ENCODE results near the gene ALPL.

The ALPL gene

GRCh38 chr1:21596174-21596573 lies 87.0 kb downstream of the ALPL start:
- TF ChIP-seq, protein P1, sequence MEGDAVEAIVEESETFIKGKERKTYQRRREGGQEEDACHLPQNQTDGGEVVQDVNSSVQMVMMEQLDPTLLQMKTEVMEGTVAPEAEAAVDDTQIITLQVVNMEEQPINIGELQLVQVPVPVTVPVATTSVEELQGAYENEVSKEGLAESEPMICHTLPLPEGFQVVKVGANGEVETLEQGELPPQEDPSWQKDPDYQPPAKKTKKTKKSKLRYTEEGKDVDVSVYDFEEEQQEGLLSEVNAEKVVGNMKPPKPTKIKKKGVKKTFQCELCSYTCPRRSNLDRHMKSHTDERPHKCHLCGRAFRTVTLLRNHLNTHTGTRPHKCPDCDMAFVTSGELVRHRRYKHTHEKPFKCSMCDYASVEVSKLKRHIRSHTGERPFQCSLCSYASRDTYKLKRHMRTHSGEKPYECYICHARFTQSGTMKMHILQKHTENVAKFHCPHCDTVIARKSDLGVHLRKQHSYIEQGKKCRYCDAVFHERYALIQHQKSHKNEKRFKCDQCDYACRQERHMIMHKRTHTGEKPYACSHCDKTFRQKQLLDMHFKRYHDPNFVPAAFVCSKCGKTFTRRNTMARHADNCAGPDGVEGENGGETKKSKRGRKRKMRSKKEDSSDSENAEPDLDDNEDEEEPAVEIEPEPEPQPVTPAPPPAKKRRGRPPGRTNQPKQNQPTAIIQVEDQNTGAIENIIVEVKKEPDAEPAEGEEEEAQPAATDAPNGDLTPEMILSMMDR (IDR thresholded peaks at IDR 0.05; ENCODE audit: low read depth, low read length, missing control alignments): no peak
- no peak for DNase-seq (ENCODE audit: extremely low read depth, low read depth)
- no peak overlapping the region for H3K4me3 ChIP-seq (replicated peaks; ENCODE audit: low read depth, low read length)

- TF ChIP-seq, protein P1 (IDR thresholded peaks at IDR 0.05; ENCODE audit: low read depth, low read length, missing control alignments): no peak
- DNase-seq (ENCODE audit: extremely low read depth, low read depth): no peak
- H3K4me3 ChIP-seq (replicated peaks; ENCODE audit: low read depth, low read length): no peak overlapping the region
Measured at GRCh38 chr1:21596628-21597027, 87.4 kb downstream of the ALPL start.

GRCh38 chr1:21597753-21598152 lies 88.5 kb downstream of the ALPL start:
- TF ChIP-seq, protein P1 (IDR thresholded peaks at IDR 0.05; ENCODE audit: low read depth, low read length, missing control alignments): no peak
- DNase-seq (ENCODE audit: extremely low read depth, low read depth): no peak

DNA sequence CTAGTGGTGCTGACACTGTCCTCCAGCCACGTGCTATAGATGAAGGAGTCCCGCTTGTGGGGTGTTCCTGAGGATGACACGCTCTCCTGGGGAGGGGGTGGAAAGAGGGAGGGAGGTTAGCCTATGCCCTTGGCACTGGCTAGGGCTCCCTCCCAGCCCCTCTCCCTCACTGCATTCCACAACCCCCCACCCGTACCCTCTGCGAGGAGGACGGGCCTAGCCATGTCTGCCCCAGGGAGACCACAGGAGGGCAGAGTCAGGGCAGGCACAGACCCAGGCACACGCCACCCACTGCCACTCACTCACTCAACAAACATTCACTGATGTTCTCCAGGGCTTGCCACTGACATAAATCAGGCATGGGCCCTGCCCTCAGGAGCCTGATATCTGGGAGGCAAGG lies 89.2 kb downstream of the ALPL start:
- TF ChIP-seq, protein P1 (IDR thresholded peaks at IDR 0.05; ENCODE audit: low read depth, low read length, missing control alignments): no peak
- DNase-seq (ENCODE audit: extremely low read depth, low read depth): no peak

More at GRCh38 chr1:21597753-21598152, 88.5 kb downstream of the ALPL start:
- H3K4me3 ChIP-seq (replicated peaks; ENCODE audit: low read depth, low read length): no peak overlapping the region

GRCh38 chr1:21598904-21599303 lies 89.7 kb downstream of the ALPL start:
- TF ChIP-seq, protein P1 (IDR thresholded peaks at IDR 0.05; ENCODE audit: low read depth, low read length, missing control alignments): no peak
- no peak for DNase-seq (ENCODE audit: extremely low read depth, low read depth)
- H3K4me3 ChIP-seq (replicated peaks; ENCODE audit: low read depth, low read length): no peak overlapping the region

More for the DNA sequence above, 89.2 kb downstream of the ALPL start:
- H3K4me3 ChIP-seq (replicated peaks; ENCODE audit: low read depth, low read length): no peak overlapping the region

- TF ChIP-seq, protein P1 (IDR thresholded peaks at IDR 0.05; ENCODE audit: low read depth, low read length, missing control alignments): no peak
Measured at GRCh38 chr1:21599402-21599801, 90.2 kb downstream of the ALPL start.

More at GRCh38 chr1:21599402-21599801, 90.2 kb downstream of the ALPL start:
- no peak overlapping the region for H3K4me3 ChIP-seq (replicated peaks; ENCODE audit: low read depth, low read length)
- no peak for DNase-seq (ENCODE audit: extremely low read depth, low read depth)
